Subcutaneous adipose tissue (tissue), 4 donors: Measurements from ENCODE around the gene EFCAB9. TPM values are rescaled to one million over a fixed set of nuclear protein-coding genes. Genes with fewer than 3 reads are reported as not detected.

Experiments used
- total RNA-seq, 4 donors: library from RNA; depleted of rRNA; stranded (reverse); fragments of >200 nt; gene quantifications; one replicate each; pipeline ENCODE4 v1.1.0, GENCODE V29; 2016
- TF ChIP-seq, protein P1 (sequence below): fragments of 450-650 bp; IDR thresholded peaks from one replicate; pipeline ENCODE4 v1.5.1; 2016; ENCODE audit warnings: low read depth, mild to moderate bottlenecking, control low read depth, antibody characterized with exemption, moderate library complexity

The EFCAB9 gene
- total RNA-seq, 4 donors from 2014 or later = not detected

DNA sequence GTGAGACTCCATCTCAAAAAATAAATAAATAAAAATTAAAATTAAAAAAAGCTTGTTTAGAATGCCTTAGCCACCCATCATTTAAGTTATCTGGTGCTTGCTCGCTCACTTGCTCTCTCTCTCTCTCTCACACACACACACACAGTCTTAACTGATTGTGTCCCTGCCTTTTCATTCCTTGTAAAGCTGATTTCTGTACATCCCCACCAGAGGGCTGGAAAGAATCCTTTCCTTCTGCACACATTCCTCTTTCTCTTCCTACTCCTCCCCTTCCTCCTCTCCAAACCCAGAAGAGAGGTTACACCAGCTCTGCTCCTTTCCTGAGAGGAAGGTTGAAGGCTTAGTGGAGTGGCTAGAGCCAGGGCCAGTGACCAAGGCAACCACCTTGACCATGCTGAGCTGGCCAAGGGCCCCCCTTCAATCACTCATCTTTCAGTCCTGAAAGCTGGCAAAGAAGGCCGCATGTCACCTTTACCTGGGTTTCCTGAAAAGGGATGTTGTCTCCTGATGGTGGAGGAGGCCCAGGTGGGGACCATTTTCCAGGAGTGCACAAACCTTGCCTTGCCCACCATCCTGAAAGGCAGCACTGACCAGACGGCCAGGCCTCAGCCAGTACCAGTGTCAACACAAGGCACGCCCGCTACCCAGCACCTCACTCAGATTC lies 31.5 kb upstream of the EFCAB9 start:
- TF ChIP-seq, protein P1, sequence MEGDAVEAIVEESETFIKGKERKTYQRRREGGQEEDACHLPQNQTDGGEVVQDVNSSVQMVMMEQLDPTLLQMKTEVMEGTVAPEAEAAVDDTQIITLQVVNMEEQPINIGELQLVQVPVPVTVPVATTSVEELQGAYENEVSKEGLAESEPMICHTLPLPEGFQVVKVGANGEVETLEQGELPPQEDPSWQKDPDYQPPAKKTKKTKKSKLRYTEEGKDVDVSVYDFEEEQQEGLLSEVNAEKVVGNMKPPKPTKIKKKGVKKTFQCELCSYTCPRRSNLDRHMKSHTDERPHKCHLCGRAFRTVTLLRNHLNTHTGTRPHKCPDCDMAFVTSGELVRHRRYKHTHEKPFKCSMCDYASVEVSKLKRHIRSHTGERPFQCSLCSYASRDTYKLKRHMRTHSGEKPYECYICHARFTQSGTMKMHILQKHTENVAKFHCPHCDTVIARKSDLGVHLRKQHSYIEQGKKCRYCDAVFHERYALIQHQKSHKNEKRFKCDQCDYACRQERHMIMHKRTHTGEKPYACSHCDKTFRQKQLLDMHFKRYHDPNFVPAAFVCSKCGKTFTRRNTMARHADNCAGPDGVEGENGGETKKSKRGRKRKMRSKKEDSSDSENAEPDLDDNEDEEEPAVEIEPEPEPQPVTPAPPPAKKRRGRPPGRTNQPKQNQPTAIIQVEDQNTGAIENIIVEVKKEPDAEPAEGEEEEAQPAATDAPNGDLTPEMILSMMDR = no peak

DNA sequence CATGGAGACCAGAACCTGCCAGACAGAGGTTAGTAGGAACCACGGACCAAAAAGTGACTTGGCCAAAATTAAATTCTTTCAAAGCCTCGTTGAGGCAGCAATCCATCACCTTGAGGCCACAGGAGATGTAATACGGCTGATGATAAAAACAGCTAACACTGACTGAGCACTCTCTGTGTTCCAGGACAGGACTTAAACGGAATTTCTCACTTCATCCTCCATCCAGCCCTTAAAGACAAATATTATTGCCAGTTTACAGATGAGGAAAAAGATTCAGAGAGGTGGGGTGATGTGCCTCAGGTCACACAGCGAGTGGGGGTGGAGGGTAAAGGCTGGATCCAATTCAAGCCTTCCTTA lies 31.0 kb upstream of the EFCAB9 start:
- TF ChIP-seq, protein P1 = no peak

DNA sequence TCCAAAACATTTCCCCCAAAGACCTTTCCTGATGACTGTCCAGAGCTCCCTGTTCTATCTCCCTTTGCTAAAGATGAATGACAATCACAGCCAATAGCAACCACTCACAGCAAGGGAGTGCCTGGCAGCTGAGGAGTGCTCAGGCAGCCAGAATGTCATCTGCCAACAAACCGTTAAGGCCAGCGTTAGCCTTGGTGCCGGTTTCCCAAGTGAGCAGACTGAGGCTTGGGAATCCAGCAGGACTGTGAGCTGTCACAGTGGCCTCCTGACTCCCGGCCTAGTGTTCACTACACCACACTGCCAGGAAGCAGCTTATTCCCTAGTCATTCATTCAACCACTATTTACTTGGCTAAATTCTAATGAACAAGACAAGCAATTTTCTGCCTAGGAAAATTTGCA lies 30.6 kb upstream of the EFCAB9 start:
- TF ChIP-seq, protein P1 = no peak

DNA sequence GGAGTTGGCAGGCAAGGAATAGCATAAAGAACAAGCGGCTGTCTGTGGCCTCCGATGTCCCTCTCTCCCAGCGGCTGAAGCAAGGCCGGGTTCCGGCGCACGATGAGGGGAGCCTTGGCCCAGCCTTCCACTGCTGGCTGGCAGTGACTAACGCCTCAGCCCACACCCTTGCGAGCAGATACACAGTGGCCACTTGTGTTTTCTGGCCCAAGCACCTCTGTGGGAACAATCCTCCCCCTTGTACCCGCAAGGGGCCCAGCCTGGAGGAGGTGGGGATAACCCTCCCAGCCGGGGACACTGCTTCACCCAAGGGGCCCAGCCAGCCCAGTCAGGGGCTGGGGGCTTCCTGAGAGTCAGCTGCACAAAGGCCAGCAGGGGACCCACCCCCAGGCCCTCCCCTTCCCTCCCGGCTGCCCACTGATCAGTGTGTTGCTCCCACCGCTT lies 29.2 kb upstream of the EFCAB9 start:
- TF ChIP-seq, protein P1 = no peak

DNA sequence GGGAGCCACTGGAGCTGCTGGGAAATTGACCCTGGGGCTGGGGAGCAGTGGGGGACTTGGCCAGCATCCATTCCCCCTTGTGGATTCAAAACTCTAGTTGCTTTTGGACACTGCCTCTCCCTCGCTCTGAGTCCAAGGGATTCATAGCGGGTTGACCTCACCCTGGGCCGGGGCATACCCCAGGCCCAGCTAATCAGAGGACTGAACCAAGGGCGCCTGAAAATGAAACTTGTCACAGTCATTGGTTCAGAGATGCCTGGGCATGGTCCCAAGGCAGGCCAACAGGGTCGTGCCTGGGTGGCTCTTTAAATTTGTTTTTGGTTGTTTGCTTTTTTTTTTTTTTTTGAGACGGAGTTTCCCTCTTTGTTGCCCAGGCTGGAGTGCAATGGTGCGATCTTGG lies 28.5 kb upstream of the EFCAB9 start:
- TF ChIP-seq, protein P1 = no peak

DNA sequence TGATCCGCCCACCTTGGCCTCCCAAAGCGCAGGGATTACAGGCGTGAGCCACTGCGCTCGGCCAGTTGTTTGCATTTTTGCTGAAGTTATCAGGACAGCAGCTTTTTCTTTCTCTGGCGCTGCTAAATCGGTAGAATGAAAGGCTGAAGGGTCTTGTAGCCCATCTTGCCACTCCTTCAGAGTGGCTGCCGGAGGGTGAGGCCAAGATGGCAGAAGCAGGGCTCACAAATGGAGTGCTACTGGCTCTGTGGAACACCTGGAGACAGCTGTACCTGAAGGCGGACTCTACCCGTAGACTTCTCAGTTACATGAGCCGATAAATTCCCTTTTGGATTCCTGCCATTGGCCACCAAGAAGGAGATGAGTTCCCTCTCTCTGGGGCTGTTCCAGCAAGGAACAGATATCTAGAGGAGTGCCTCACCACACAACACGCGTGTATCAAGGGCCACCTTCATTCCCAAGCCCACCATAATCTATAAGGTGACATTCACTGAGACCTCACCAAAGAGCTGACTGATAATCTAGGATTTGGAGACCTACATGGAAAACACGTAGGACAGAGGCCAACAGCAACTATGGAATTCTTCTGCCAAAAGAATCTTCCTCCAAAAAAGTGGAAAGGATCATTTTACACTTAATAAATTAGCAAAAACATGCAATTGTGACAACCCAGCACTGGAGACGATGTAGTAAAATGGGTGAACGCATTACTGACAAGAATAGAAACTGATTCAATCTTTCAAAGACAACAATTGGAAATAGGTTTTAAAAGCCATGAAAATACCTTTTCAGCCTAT lies 27.7 kb upstream of the EFCAB9 start:
- TF ChIP-seq, protein P1 = no peak

DNA sequence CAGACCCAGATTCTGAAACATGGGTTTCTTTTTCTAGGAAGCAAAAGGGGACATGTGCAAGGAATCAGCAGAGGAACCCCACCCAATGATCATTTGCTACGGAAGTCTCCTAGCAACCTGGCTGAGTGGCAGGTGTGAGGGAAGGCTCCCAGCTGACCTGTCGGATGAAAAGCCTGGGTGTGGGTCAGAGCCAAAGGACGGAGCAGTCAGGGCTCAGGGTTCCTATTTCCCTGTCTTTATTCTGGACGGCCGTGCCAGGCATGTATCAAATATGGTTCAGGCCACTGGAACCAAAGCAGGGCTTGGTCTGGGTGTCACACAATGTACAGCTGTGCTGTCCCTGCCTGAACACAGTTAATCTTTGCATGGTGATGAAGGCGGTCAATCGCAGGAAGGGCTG lies 26.1 kb upstream of the EFCAB9 start:
- TF ChIP-seq, protein P1 = no peak
